ENCODE results near the gene UROC1.

DNA sequence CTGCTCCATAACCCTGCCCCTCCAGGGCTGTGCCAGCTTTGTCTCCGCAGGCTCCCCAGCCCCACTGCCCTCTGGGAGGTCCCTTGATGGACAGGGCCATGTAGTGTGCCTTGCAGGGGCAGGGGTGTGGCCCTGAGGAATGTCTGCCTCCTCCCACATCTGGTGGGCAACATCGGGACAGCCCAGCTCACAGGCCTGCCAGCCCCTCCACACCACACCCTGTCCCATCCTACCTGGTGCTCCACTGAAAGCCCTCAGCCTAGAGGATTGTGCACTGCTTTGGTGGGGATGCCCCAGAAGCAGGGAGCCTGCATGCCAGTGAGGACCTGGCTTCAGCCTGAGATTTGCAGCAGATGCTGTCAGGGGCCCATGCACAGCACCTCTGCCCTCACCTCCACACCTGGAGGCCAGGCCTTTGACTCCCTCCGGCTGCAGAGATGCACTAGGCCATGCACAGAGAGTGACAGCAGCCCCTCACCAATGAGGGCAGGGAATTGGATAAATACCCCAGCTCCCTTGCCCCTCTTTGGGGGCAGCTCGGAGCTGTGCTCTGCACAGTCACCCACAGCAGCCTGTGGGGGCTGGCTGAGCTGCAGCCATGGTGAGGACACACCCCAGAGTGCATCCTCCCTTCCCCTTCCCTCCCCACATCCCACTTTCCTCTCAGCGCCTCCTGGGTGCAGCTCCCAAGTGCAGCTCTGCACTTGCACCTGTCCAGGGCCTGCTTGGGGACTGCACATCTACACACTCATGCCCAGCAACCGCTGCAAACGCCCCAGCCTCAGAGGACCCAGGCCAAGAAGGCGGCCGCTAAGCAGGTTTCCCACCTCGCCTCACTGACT lies 38.4 kb upstream of the UROC1 start:
- TF ChIP-seq, protein P1, sequence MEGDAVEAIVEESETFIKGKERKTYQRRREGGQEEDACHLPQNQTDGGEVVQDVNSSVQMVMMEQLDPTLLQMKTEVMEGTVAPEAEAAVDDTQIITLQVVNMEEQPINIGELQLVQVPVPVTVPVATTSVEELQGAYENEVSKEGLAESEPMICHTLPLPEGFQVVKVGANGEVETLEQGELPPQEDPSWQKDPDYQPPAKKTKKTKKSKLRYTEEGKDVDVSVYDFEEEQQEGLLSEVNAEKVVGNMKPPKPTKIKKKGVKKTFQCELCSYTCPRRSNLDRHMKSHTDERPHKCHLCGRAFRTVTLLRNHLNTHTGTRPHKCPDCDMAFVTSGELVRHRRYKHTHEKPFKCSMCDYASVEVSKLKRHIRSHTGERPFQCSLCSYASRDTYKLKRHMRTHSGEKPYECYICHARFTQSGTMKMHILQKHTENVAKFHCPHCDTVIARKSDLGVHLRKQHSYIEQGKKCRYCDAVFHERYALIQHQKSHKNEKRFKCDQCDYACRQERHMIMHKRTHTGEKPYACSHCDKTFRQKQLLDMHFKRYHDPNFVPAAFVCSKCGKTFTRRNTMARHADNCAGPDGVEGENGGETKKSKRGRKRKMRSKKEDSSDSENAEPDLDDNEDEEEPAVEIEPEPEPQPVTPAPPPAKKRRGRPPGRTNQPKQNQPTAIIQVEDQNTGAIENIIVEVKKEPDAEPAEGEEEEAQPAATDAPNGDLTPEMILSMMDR (conservative IDR thresholded peaks at IDR 0.05), result no peak
- TF ChIP-seq EZH2 (IDR thresholded peaks at IDR 0.05; ENCODE audit: low read depth), result no peak

Data from PC-9 (cell line).